H9 (cell line): ENCODE data around the gene NT5DC4. TPM values are rescaled to one million over a fixed set of nuclear protein-coding genes. Genes with fewer than 3 reads are reported as not detected.

Experiments used
- DNase-seq: peaks from one replicate; pipeline ENCODE4 v3.0.0-alpha.2; 2017
- H2AFZ ChIP-seq: one replicate; pipeline ENCODE4 v1.6.1; 2013; ENCODE audit warnings: mild to moderate bottlenecking, low read length, control low read depth, moderate library complexity
- H2AK5ac ChIP-seq: 2 replicates; pipeline ENCODE4 v1.6.1; 2013; ENCODE audit warnings: low read length, control low read depth, mixed read lengths; ENCODE audit not compliant: insufficient read length
- H2BK120ac ChIP-seq: one replicate; pipeline ENCODE4 v1.6.1; 2013; ENCODE audit warnings: low read depth, mild to moderate bottlenecking, low read length, control low read depth, inconsistent platforms; ENCODE audit not compliant: poor library complexity, severe bottlenecking
- H2BK12ac ChIP-seq: 2 replicates; pipeline ENCODE4 v1.6.1; 2013; ENCODE audit warnings: low read length, control low read depth, mixed read lengths, low read depth; ENCODE audit not compliant: insufficient read length
- H2BK15ac ChIP-seq: 2 replicates; pipeline ENCODE4 v1.6.1; 2013; ENCODE audit warnings: low read depth, low read length, control low read depth
- H2BK20ac ChIP-seq: one replicate; pipeline ENCODE4 v1.6.1; 2013; ENCODE audit warnings: low read depth, mild to moderate bottlenecking, low read length, control low read depth, inconsistent platforms; ENCODE audit not compliant: poor library complexity, severe bottlenecking
- H2BK5ac ChIP-seq: 2 replicates; pipeline ENCODE4 v1.6.1; 2013; ENCODE audit warnings: low read length, control low read depth, mixed read lengths; ENCODE audit not compliant: insufficient read length
- H3K14ac ChIP-seq: 2 replicates; pipeline ENCODE4 v1.6.1; 2013; ENCODE audit warnings: low read length, control low read depth; ENCODE audit not compliant: insufficient read depth
- H3K18ac ChIP-seq: 2 replicates; pipeline ENCODE4 v1.6.1; 2013; ENCODE audit warnings: low read depth, mild to moderate bottlenecking, mixed read lengths, low read length, control low read depth; ENCODE audit not compliant: insufficient read length
- H3K23ac ChIP-seq: 2 replicates; pipeline ENCODE4 v1.6.1; 2013; ENCODE audit warnings: low read length, control low read depth, mixed read lengths, low read depth; ENCODE audit not compliant: insufficient read length
- H3K23me2 ChIP-seq: 2 replicates; pipeline ENCODE4 v1.6.1; 2013; ENCODE audit warnings: low read depth, mild to moderate bottlenecking, mixed read lengths, low read length, control low read depth; ENCODE audit not compliant: insufficient read length, poor library complexity, severe bottlenecking
- H3K27ac ChIP-seq: 2 replicates; pipeline ENCODE4 v1.5.1; 2013; ENCODE audit warnings: low read length, control low read depth, mixed read lengths, low read depth; ENCODE audit not compliant: insufficient read length
- H3K27me3 ChIP-seq: 2 replicates; pipeline ENCODE4 v1.6.1; 2013; ENCODE audit warnings: low read length, control low read depth, inconsistent platforms; ENCODE audit not compliant: insufficient read depth
- H3K4ac ChIP-seq: 2 replicates; pipeline ENCODE4 v1.6.1; 2013; ENCODE audit warnings: low read depth, mild to moderate bottlenecking, control low read depth, inconsistent platforms, low read length, moderate library complexity
- H3K4me1 ChIP-seq: 2 replicates; pipeline ENCODE4 v1.6.1; 2013; ENCODE audit warnings: low read length, control low read depth, inconsistent platforms; ENCODE audit not compliant: insufficient read depth
- H3K4me2 ChIP-seq: 2 replicates; pipeline ENCODE4 v1.6.1; 2013; ENCODE audit warnings: low read length, control low read depth, mixed read lengths; ENCODE audit not compliant: insufficient read length, insufficient read depth
- H3K56ac ChIP-seq: 2 replicates; pipeline ENCODE4 v1.6.1; 2013; ENCODE audit warnings: low read depth, mild to moderate bottlenecking, mixed read lengths, low read length, control low read depth; ENCODE audit not compliant: insufficient read length
- H3K79me1 ChIP-seq: 2 replicates; pipeline ENCODE4 v1.6.1; 2013; ENCODE audit warnings: low read depth, mild to moderate bottlenecking, moderate library complexity, low read length, control low read depth, inconsistent platforms; ENCODE audit not compliant: insufficient read depth, poor library complexity, severe bottlenecking
- H3K79me2 ChIP-seq: 2 replicates; pipeline ENCODE4 v1.6.1; 2013; ENCODE audit warnings: low read length, control low read depth, inconsistent platforms; ENCODE audit not compliant: insufficient read depth
- H3K9ac ChIP-seq: 2 replicates; pipeline ENCODE4 v1.6.1; 2013; ENCODE audit warnings: low read length, control low read depth, mixed read lengths; ENCODE audit not compliant: insufficient read length; ENCODE audit errors: extremely low read depth
- H3K9me3 ChIP-seq: one replicate; pipeline ENCODE4 v1.6.1; 2013; ENCODE audit warnings: low read depth, low read length, inconsistent platforms; ENCODE audit not compliant: control insufficient read depth
- H3T11ph ChIP-seq: one replicate; pipeline ENCODE4 v1.6.1; 2013; ENCODE audit warnings: mild to moderate bottlenecking, low read length, control low read depth, inconsistent platforms
- H4K20me1 ChIP-seq: one replicate; pipeline ENCODE4 v1.6.1; 2013; ENCODE audit not compliant: control insufficient read depth, insufficient read length, insufficient read depth
- H4K5ac ChIP-seq: 2 replicates; pipeline ENCODE4 v1.6.1; 2013; ENCODE audit warnings: low read depth, mild to moderate bottlenecking, mixed read lengths, low read length, control low read depth; ENCODE audit not compliant: insufficient read length
- H4K8ac ChIP-seq: replicated peaks from 2 replicates; pipeline ENCODE4 v1.6.1; 2013; ENCODE audit warnings: low read length, control low read depth, mixed read lengths, low read depth; ENCODE audit not compliant: insufficient read length
- H4K91ac ChIP-seq: 2 replicates; pipeline ENCODE4 v1.6.1; 2013; ENCODE audit warnings: low read depth, mild to moderate bottlenecking, moderate library complexity, mixed read lengths, low read length, control low read depth; ENCODE audit not compliant: insufficient read length
- H3K27ac Mint-ChIP-seq, 3 experiments: 2 replicates in 2 of 3; 3 replicates in 1 of 3; pipeline ENCODE4 v1.8.0; 2020 to 2021; ENCODE audit warnings: mixed read lengths in 3 of 3, mild to moderate bottlenecking in 1 of 3, moderate library complexity in 1 of 3
- H3K27me3 Mint-ChIP-seq: 2 replicates; pipeline ENCODE4 v1.8.0; 2021; ENCODE audit warnings: low read depth, mild to moderate bottlenecking, moderate library complexity, mixed read lengths
- H3K36me3 Mint-ChIP-seq, 3 experiments: 2 replicates in 2 of 3; 3 replicates in 1 of 3; pipeline ENCODE4 v1.8.0; 2020 to 2021; ENCODE audit warnings: low read depth in 3 of 3, mixed read lengths in 3 of 3; ENCODE audit not compliant: insufficient read depth in 1 of 3
- H3K4me1 Mint-ChIP-seq, 2 experiments: 2 replicates each; pipeline ENCODE4 v1.8.0; 2020; ENCODE audit warnings: mixed read lengths in 2 of 2
- H3K4me3 Mint-ChIP-seq, 2 experiments: 2 replicates in 1 of 2; 3 replicates in 1 of 2; pipeline ENCODE4 v1.8.0; 2020 to 2021; ENCODE audit warnings: mild to moderate bottlenecking in 2 of 2, mixed read lengths in 2 of 2, moderate library complexity in 1 of 2
- H3K9me3 Mint-ChIP-seq, 2 experiments: 2 replicates in 1 of 2; 3 replicates in 1 of 2; pipeline ENCODE4 v1.8.0; 2020; ENCODE audit warnings: mild to moderate bottlenecking in 2 of 2, mixed read lengths in 2 of 2, moderate library complexity in 1 of 2
- CTCF ChIP-seq: fragments of 200-600 bp; sonication (generic); conservative IDR thresholded peaks from 3 replicates; pipeline ENCODE4 v1.8.0; 2021; ENCODE audit warnings: antibody characterized with exemption, mild to moderate bottlenecking
- WGBS: extraction: QIAGEN DNeasy Blood & Tissue Kit; methylation state at CpG from one replicate; pipeline ENCODE4 v1.1.7; 2013; ENCODE audit warnings: missing lambda C conversion rate, low lambda C conversion rate, mixed read lengths; ENCODE audit not compliant: insufficient read length; ENCODE audit errors: extremely low coverage; 5-methylcytosine and 5-hydroxymethylcytosine counted together
- total RNA-seq: library from RNA; stranded (reverse); gene quantifications from 2 replicates; pipeline ENCODE4 v1.2.1, GENCODE V29; 2021

Gene NT5DC4
- total RNA-seq, 1 experiment from 2014 or later, result not detected

GRCh38 chr2:112673008-112673407, 47.8 kb upstream of the NT5DC4 start:
- no peak overlapping the region for H4K8ac ChIP-seq
- H3K9me3 ChIP-seq, result no peaks in the 10 kb centered on the region
- no peaks in the 10 kb centered on the region for H3K9me3 Mint-ChIP-seq
- H2AFZ ChIP-seq, result no peak overlapping the region
- no peaks in the 10 kb centered on the region for H3K27me3 ChIP-seq
- H2BK120ac ChIP-seq, result no peak overlapping the region
- H3K27me3 Mint-ChIP-seq, result no peaks in the 10 kb centered on the region; the same call in 1 of the 2 replicates
- no peaks in the 10 kb centered on the region for H3K79me2 ChIP-seq
- no peaks in the 10 kb centered on the region for H3K23me2 ChIP-seq
- no peak overlapping the region for H3K4me2 ChIP-seq
- no peak overlapping the region for H3K4me3 Mint-ChIP-seq
- WGBS, result no CpG with 5 or more reads among the region's 1 CpG
- H3K56ac ChIP-seq, result no peak overlapping the region
- no peaks in the 10 kb centered on the region for H4K20me1 ChIP-seq
- H3K23ac ChIP-seq, result no peak overlapping the region
- H2BK12ac ChIP-seq, result no peak overlapping the region
- no peak overlapping the region for H4K91ac ChIP-seq
- no peak overlapping the region for H3K18ac ChIP-seq
- TF ChIP-seq CTCF, result no peak
- no peaks in the 10 kb centered on the region for H3K4me1 ChIP-seq
- H3K27ac Mint-ChIP-seq, result no peak overlapping the region
- no peak overlapping the region for H2BK15ac ChIP-seq
- H2BK20ac ChIP-seq, result no peak overlapping the region
- no peak overlapping the region for H3T11ph ChIP-seq
- no peak overlapping the region for H3K9ac ChIP-seq
- no peak for DNase-seq
- H2AK5ac ChIP-seq, result no peak overlapping the region
- no peak overlapping the region for H2BK5ac ChIP-seq
- H3K14ac ChIP-seq, result no peak overlapping the region
- H3K36me3 Mint-ChIP-seq, result no peaks in the 10 kb centered on the region; a peak in 1 of 7 replicates
- H3K4me1 Mint-ChIP-seq, result peaks cover 10 to 19% of the 10 kb centered on the region in 2 experiments
- H4K5ac ChIP-seq, result no peak overlapping the region
- H3K4ac ChIP-seq, result no peak overlapping the region
- no peak overlapping the region for H3K27ac ChIP-seq
- no peaks in the 10 kb centered on the region for H3K79me1 ChIP-seq
